Large intestine (tissue), 3 donors: ENCODE results near the gene ENOX2. TPM values are rescaled to one million over a fixed set of nuclear protein-coding genes. Genes with fewer than 3 reads are reported as not detected.
"Not testable (repeated sequence)": the region's sequence is repeated elsewhere in the genome, so short reads cannot be mapped to it uniquely, and the experiment has no call there.

Experiments
- DNase-seq, 2 donors: peaks; one replicate each; pipeline versions ENCODE4 v3.0.0 to v3.0.0-alpha.2; 2013
- H3K27ac ChIP-seq: one replicate; pipeline ENCODE4 v1.5.1; 2013; ENCODE audit warnings: low read length
- H3K27me3 ChIP-seq: 2 replicates; pipeline ENCODE4 v1.6.1; 2013; ENCODE audit warnings: low read length; ENCODE audit not compliant: control insufficient read depth, insufficient read depth
- H3K36me3 ChIP-seq: 2 replicates; pipeline ENCODE4 v1.6.1; 2013; ENCODE audit warnings: low read length; ENCODE audit not compliant: control insufficient read depth, insufficient read depth
- H3K4me1 ChIP-seq: one replicate; pipeline ENCODE4 v1.6.1; 2013; ENCODE audit warnings: low read length; ENCODE audit not compliant: control insufficient read depth, insufficient read depth
- H3K4me3 ChIP-seq: one replicate; pipeline ENCODE4 v1.5.1; 2013; ENCODE audit warnings: low read length
- H3K9me3 ChIP-seq: one replicate; pipeline ENCODE4 v1.6.1; 2013; ENCODE audit warnings: mild to moderate bottlenecking, low read depth, low read length, moderate library complexity; ENCODE audit not compliant: control insufficient read depth
- WGBS: methylation state at CpG from one replicate; pipeline ENCODE4 v1.1.5; 2013; ENCODE audit warnings: low lambda C conversion rate; ENCODE audit not compliant: insufficient coverage; 5-methylcytosine and 5-hydroxymethylcytosine counted together
- polyA plus RNA-seq: library from polyadenylated mRNA; unstranded; fragments of 120-200 nt; gene quantifications from one replicate; pipeline ENCODE4 v1.2.1, GENCODE V29; 2013

ENOX2 gene
- polyA plus RNA-seq, 1 donor, result 15.4 TPM

GRCh38 chrX:130709178-130709577, 193.8 kb downstream of the ENOX2 start:
- peaks cover 10% of the 10 kb centered on the region for H3K4me1 ChIP-seq
- not testable (repeated sequence) for H3K36me3 ChIP-seq, DNase-seq, H3K27ac ChIP-seq, H3K4me3 ChIP-seq, H3K9me3 ChIP-seq, H3K27me3 ChIP-seq
- no CpG with 5 or more reads among the region's 6 CpGs for WGBS

GRCh38 chrX:130705591-130705990, 197.4 kb downstream of the ENOX2 start:
- WGBS, result no CpG with 5 or more reads among the region's 3 CpGs
- DNase-seq, result no peak

GRCh38 chrX:130704053-130705038, 198.7 kb downstream of the ENOX2 start:
- Histone ChIP-seq H3K4me3 (no peak overlapping the region), H3K27ac (peak overlapping the region; percentile 59), H3K36me3 (no peaks in the 10 kb centered on the region), H3K4me1 (peaks cover 3% of the 10 kb centered on the region), H3K9me3 (no peaks in the 10 kb centered on the region), H3K27me3 (no peaks in the 10 kb centered on the region)
- peak; percentile 8 to 60 for DNase-seq
- no CpG with 5 or more reads among the region's 4 CpGs for WGBS

More at GRCh38 chrX:130705591-130705990, 197.4 kb downstream of the ENOX2 start:
- Histone ChIP-seq H3K4me1 (peaks cover 3% of the 10 kb centered on the region), H3K36me3 (no peaks in the 10 kb centered on the region), H3K9me3 (no peaks in the 10 kb centered on the region), H3K27ac (no peak overlapping the region), H3K4me3 (no peak overlapping the region), H3K27me3 (no peaks in the 10 kb centered on the region)

GRCh38 chrX:130702867-130703707, 199.9 kb downstream of the ENOX2 start:
- H3K4me1 ChIP-seq, result peaks cover 3% of the 10 kb centered on the region
- no peak overlapping the region for H3K4me3 ChIP-seq
- WGBS, result no CpG with 5 or more reads among the region's 6 CpGs
- no peaks in the 10 kb centered on the region for H3K9me3 ChIP-seq
- H3K36me3 ChIP-seq, result no peaks in the 10 kb centered on the region
- no peaks in the 10 kb centered on the region for H3K27me3 ChIP-seq
- no peak for DNase-seq
- no peak overlapping the region for H3K27ac ChIP-seq

GRCh38 chrX:130700629-130701028, 202.4 kb downstream of the ENOX2 start:
- Histone ChIP-seq H3K9me3 (no peaks in the 10 kb centered on the region), H3K4me3 (no peak overlapping the region), H3K27me3 (no peaks in the 10 kb centered on the region), H3K4me1 (peaks cover 3% of the 10 kb centered on the region), H3K27ac (no peak overlapping the region), H3K36me3 (no peaks in the 10 kb centered on the region)
- DNase-seq, result no peak

GRCh38 chrX:130699618-130700017, 203.4 kb downstream of the ENOX2 start:
- no CpG with 5 or more reads among the region's 3 CpGs for WGBS
- H3K9me3 ChIP-seq, result no peaks in the 10 kb centered on the region
- H3K27ac ChIP-seq, result no peak overlapping the region
- no peaks in the 10 kb centered on the region for H3K36me3 ChIP-seq
- no peak for DNase-seq
- no peak overlapping the region for H3K4me3 ChIP-seq
- H3K27me3 ChIP-seq, result no peaks in the 10 kb centered on the region
- H3K4me1 ChIP-seq, result peaks cover 3% of the 10 kb centered on the region

- no peak for DNase-seq
- Histone ChIP-seq H3K36me3 (no peaks in the 10 kb centered on the region), H3K27me3 (no peaks in the 10 kb centered on the region), H3K9me3 (no peaks in the 10 kb centered on the region), H3K4me3 (no peak overlapping the region), H3K4me1 (no peaks in the 10 kb centered on the region), H3K27ac (no peak overlapping the region)
- WGBS, result no CpG with 5 or more reads among the region's 1 CpG
Observed at GRCh38 chrX:130696542-130696941, 206.5 kb downstream of the ENOX2 start.

GRCh38 chrX:130695931-130696330, 207.1 kb downstream of the ENOX2 start:
- no peak overlapping the region for H3K27ac ChIP-seq
- H3K27me3 ChIP-seq, result no peaks in the 10 kb centered on the region
- no CpG with 5 or more reads among the region's 1 CpG for WGBS
- no peaks in the 10 kb centered on the region for H3K9me3 ChIP-seq
- H3K36me3 ChIP-seq, result no peaks in the 10 kb centered on the region
- no peaks in the 10 kb centered on the region for H3K4me1 ChIP-seq
- no peak for DNase-seq
- no peak overlapping the region for H3K4me3 ChIP-seq

- no CpG with 5 or more reads among the region's 2 CpGs for WGBS
Observed at GRCh38 chrX:130694983-130695382, 208.0 kb downstream of the ENOX2 start.

GRCh38 chrX:130691576-130691975, 211.4 kb downstream of the ENOX2 start:
- WGBS, result 83% methylated on average over 1 of the region's 3 CpGs
- DNase-seq, result no peak
- Histone ChIP-seq H3K4me3 (no peak overlapping the region), H3K9me3 (no peaks in the 10 kb centered on the region), H3K27me3 (no peaks in the 10 kb centered on the region), H3K36me3 (peaks cover 2% of the 10 kb centered on the region), H3K27ac (no peak overlapping the region), H3K4me1 (no peaks in the 10 kb centered on the region)

More at GRCh38 chrX:130694983-130695382, 208.0 kb downstream of the ENOX2 start:
- no peak overlapping the region for H3K27ac ChIP-seq
- no peaks in the 10 kb centered on the region for H3K36me3 ChIP-seq
- no peak overlapping the region for H3K4me3 ChIP-seq
- H3K27me3 ChIP-seq, result no peaks in the 10 kb centered on the region
- H3K4me1 ChIP-seq, result no peaks in the 10 kb centered on the region
- DNase-seq, result no peak
- no peaks in the 10 kb centered on the region for H3K9me3 ChIP-seq
